GM10266 (cell line): ENCODE measurements around the gene TGFBR2.

Experiments
- DNase-seq: peaks from one replicate; pipeline ENCODE4 v3.0.0; 2012; ENCODE audit errors: extremely low spot score
- CTCF ChIP-seq: IDR thresholded peaks from 2 replicates; pipeline ENCODE4 v1.5.1; 2012; ENCODE audit warnings: mild to moderate bottlenecking, low read depth; ENCODE audit not compliant: control insufficient read depth, insufficient read depth; ENCODE audit errors: missing control alignments

The TGFBR2 gene

GRCh38 chr3:30606301-30607031 is at the start of gene TGFBR2:
TGFBR2 (plus strand) TSS chr3:30606601; CDS start chr3:30606884, 283 bp downstream.
- DNase-seq = peak; percentile 74
- TF ChIP-seq CTCF = peak; percentile 14

- no peak for DNase-seq
Observed at GRCh38 chr3:30557746-30558303, 48.6 kb upstream of the TGFBR2 start.

GRCh38 chr3:30563956-30564355 is 42.4 kb upstream of the TGFBR2 start:
- DNase-seq = no peak
- no peak for TF ChIP-seq CTCF

More at GRCh38 chr3:30557746-30558303, 48.6 kb upstream of the TGFBR2 start:
- no peak for TF ChIP-seq CTCF

GRCh38 chr3:30567139-30567753 is 39.2 kb upstream of the TGFBR2 start:
- TF ChIP-seq CTCF = no peak
- DNase-seq = no peak

GRCh38 chr3:30576946-30577345 is 29.5 kb upstream of the TGFBR2 start:
- DNase-seq = no peak
- no peak for TF ChIP-seq CTCF

GRCh38 chr3:30577788-30578187 is 28.6 kb upstream of the TGFBR2 start:
- no peak for TF ChIP-seq CTCF
- no peak for DNase-seq

- TF ChIP-seq CTCF = no peak
- no peak for DNase-seq
Observed at GRCh38 chr3:30578479-30578878, 27.9 kb upstream of the TGFBR2 start.
